ENCODE measurements around the gene MANBA.
"Not testable (repeated sequence)": the region's sequence is repeated elsewhere in the genome, so short reads cannot be mapped to it uniquely, and the experiment has no call there.

DNA sequence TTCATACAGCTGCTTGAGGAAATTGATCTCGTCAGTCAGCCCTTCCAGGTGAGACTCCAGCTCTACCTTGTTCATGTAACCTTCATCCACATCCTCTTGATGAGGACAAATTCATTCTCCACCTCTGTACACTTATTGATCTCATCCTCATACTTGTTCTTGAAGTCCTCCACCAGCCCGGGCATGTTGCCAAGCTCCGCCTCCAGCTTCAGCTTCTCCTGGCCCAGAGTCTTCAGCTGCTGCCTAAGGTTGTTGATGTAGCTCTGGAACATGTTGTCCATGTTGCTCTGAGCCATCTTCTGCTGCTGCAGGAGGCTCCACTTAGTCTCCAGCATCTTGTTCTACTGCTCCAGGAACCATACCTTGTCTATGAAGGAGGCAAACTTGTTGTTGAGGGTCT is 31.3 kb downstream of the MANBA start:
- TF ChIP-seq, protein P1, sequence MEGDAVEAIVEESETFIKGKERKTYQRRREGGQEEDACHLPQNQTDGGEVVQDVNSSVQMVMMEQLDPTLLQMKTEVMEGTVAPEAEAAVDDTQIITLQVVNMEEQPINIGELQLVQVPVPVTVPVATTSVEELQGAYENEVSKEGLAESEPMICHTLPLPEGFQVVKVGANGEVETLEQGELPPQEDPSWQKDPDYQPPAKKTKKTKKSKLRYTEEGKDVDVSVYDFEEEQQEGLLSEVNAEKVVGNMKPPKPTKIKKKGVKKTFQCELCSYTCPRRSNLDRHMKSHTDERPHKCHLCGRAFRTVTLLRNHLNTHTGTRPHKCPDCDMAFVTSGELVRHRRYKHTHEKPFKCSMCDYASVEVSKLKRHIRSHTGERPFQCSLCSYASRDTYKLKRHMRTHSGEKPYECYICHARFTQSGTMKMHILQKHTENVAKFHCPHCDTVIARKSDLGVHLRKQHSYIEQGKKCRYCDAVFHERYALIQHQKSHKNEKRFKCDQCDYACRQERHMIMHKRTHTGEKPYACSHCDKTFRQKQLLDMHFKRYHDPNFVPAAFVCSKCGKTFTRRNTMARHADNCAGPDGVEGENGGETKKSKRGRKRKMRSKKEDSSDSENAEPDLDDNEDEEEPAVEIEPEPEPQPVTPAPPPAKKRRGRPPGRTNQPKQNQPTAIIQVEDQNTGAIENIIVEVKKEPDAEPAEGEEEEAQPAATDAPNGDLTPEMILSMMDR (IDR thresholded peaks at IDR 0.05): not testable (repeated sequence)
- TF ChIP-seq POLR2AphosphoS5, POLR2A, EP300 (IDR thresholded peaks at IDR 0.05): not testable (repeated sequence)

Data from gastroesophageal sphincter (tissue), 3 donors.